ENCODE results near the gene GLDN.
"Not testable (repeated sequence)": the region's sequence is repeated elsewhere in the genome, so short reads cannot be mapped to it uniquely, and the experiment has no call there.

Gene GLDN

DNA sequence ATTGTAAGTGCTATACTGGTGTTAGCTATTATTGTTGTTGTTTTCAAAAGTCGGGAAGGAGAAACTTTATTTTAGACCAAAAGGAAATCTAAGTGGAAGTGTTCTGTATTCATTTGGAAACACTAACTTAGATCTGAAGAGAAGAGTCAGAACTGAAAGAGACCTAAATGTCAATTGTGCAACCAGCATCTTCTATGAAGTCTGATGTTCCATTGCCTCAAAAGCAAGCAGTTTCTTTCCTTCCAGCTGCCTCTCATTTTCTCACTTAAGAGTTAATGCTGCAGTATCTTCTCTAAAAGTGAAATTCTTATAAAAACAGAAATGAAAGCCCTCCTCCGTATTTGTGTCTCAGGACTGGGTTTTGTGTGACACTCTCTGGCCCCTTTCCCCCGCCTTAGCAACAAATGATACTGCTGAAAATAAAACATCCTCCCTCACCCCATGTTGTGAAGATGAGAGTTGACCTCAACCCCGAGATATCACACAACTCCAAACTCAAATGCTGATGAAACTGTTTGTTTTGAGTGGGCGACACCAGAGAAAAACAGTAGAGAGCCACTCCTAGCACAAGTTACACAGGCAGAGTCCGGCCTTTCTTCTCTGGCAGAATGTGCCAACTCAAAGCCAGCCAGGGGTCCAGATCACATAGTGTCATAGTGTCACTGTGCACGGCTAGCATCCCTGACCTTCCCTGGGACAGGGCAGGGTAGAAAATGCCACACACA, 48.9 kb downstream of the GLDN start:
- no peak for DNase-seq

DNA sequence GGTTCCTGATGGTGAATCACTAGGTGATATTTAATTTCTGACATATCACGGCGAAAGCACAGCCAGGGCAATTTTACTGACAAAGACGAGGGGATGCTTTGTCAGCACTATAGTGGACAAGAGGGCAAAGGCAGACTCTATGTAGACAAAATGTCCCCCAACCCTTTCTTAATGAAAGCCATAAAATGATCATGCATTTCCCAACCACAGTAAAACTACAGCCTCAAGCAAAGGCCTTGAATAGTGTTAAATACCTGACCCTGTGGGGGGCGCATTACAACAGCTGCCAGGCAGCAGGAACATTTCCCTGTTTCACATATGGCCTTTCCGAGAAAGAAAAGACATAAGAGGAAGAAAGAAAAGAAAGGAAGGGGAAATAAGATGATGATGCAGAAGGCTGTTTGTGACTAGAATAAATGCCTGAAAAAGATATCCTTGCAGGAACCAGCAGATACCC, 49.5 kb downstream of the GLDN start:
- DNase-seq, result no peak

- DNase-seq, result no peak
These were observed 55.5 kb downstream of the GLDN start for GRCh38 chr15:51396921-51397320.

DNA sequence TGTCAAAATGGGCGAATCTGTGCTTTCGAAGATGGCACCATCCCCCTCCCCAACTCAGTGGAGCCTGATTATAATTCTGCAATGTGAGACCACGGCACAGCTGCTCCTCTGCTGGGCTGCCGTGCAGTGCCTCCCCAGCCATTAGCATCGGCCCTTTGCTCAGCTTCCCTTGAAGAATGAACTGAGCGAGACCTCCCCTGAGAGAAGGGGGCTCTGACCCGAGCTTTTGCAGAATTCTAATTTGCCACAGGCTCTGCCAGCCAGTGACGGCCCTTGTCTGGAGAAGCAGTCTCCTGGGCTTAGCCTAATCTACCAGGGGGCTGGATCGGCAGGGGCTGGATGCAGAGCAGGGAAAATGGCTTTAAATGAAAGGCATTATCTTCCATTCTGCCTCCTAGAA, 57.2 kb downstream of the GLDN start:
- peak; percentile 49 for DNase-seq

- no peak for DNase-seq
These were observed 59.8 kb downstream of the GLDN start for GRCh38 chr15:51401051-51401780.

GRCh38 chr15:51401872-51402517, 60.5 kb downstream of the GLDN start:
- no peak for DNase-seq

- peak; percentile 36 for DNase-seq
These were observed 61.8 kb downstream of the GLDN start for GRCh38 chr15:51403072-51403878.

DNA sequence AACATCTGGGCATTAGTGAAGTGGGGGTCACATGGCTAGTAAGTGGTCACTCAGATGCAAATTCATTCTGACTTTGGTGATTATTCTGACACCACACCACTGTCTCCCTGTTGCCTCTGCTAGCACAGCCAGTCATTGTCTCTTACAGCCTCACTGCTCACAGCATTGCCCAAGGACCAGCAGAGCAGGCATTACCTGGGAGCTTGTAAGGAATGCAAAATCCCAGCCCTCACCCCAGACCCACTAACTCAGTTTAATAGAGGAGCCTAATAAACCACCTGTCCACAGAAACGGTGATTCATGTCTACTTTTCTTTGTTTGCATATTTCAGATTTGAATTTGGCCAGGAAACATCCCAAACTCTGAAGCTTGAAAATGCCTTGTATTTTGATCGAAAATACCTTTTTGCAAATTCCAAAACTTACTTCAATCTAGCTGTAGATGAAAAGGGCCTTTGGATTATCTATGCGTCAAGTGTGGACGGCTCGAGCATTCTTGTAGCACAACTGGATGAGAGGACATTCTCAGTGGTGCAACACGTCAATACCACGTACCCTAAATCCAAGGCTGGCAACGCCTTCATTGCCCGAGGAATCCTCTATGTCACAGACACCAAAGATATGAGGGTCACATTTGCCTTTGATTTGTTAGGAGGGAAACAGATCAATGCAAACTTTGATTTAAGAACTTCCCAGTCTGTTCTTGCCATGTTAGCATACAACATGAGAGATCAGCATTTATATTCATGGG, 62.7 kb downstream of the GLDN start:
- no peak for DNase-seq

DNA sequence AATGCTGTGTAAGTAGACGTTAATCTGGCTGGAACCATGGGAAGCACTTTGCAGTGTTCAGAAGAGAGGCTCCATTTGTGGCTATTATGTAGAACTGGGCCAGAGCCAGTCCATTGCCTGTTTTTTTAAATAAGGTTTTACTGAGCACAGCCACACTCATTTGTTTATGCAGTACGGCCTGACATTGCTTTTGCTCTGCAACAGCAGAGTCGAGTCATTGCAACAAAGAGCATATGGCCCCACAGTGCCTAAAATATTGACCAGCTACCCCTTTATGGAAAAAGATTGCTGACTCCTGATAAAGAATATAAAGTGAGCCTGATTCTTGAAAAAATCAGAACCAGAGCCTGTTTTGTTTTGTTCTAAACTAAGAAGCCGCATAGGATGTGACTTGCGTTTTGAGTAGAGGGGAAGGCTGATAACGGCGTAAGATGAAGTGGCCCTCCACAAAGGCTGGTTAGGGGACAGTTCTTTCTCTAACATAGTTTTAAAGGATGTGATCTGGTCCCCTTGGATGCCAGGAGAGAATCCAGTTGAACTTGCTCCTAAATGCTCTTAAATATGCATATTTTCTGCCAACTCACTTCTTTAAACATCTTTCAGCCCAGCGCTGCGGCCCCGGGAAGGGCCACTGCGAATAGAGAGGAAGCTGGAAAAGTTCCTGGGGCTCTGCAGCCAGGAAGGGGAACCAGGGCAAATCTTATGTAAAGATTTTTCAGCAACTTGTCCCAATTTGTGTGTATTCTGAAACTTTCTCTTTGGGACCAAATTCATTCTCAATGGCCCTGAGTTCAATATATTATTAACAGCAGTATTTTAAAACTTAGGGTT, 64.5 kb downstream of the GLDN start:
- no peak for DNase-seq

DNA sequence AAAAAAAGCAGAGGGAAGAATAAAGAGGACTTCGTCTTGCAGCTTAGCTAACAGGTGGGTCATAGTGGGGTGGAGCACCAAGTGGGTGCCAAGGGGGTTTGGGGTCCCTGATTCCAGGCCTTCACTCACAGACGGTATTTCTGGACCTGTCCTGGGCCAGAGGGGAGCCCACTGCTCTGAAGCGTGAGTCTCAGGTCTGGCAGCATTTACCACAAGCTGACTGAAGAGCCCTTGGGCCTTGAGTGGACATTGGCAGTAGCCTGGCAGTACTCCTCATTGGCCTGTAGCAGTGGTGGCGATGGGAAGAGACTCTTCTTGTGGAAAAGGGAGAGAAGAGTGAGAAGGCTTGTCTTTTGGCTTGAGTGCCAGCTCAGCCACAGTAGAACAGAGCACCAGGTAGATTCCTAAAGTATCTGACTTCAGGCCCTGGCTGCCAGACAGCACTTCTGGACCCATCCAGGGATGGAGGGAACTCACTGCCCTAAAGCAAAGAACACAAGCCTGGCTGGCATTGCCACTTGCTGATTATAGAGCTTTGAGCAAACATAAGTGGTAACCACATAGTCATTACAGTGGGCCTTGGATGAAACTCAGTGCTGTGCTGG, 72.9 kb downstream of the GLDN start:
- no peak for DNase-seq

DNA sequence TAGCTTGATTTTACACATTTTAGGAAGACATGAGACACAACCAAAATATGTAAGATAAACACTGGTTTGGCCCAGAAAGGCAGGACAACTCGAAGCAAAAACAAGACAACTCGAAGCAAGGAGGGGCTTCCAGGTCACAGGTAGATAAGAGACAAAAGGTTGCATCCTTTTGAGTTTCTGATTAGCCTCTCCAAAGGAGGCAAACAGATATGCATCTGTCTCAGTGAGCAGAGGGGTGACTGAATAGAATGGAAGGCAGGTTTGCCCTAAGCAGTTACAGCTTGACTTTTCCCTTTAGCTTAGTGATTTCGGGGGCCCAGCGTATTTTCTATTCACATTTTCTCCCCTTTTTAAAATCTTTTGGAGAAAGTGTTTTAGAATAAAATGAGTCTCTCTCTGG, 74.7 kb downstream of the GLDN start:
- no peak for DNase-seq

GRCh38 chr15:51423040-51423439, 81.6 kb downstream of the GLDN start:
- not testable (repeated sequence) for DNase-seq

GRCh38 chr15:51424780-51425179, 83.3 kb downstream of the GLDN start:
- DNase-seq, result no peak

GRCh38 chr15:51425517-51426040, 84.1 kb downstream of the GLDN start:
- DNase-seq, result no peak

GRCh38 chr15:51438526-51438925, 97.1 kb downstream of the GLDN start:
- no peak for DNase-seq

GRCh38 chr15:51443282-51443914, 101.9 kb downstream of the GLDN start:
- DNase-seq, result no peak

GRCh38 chr15:51444112-51444511, 102.7 kb downstream of the GLDN start:
- no peak for DNase-seq

DNA sequence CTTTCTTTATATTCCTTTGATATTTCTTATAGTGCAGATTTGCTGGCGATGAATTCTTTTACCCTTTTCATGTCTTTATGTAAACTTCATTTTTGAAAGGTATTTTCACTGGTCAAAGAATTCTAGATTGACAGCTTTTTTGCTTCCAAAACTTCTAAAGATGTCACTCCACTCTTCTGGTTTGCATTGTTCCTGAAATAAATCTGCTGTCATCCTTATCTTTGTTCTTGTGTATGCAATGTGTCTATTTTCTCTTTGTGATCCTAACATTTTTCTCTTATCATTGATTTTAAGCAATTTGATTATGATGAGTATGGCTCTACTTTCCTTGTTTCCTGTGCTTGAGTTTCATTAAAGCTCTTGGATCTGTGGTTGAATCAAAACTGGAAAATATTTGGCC, 103.4 kb downstream of the GLDN start:
- no peak for DNase-seq

DNA sequence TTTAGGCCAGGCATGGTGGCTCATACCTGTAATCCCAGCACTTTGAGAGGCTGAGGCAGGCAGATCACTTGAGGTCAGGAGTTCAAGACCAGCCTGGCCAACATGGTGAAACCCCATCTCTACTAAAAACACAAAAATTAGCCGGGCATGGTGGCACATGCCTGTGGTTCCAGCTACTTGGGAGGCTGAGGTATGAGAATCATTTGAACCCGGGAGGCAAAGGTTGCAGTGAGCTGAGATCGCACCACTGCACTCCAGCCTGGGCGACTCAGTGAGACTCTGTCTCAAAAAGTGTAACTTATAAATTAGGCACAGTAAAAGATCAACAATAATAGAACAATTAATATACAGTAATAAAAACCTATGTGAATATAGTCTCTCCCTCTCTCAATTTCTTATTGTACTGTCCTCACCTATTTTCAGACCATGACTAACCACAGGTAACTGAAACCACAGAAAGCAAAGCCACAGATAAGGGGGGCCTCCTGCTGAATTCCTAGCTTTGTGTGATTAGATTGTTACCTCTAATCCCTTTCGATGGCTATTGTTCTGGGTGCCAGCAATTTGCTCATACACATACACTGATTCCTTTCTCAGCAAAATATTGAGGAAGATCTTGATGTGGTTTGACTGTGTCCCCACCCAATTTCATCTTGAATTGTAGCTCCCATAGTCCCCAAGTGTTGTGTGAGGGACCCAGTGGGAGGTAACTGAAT, 104.7 kb downstream of the GLDN start:
- DNase-seq, result not testable (repeated sequence)
